CD4-positive, alpha-beta memory T cell (primary cell): ENCODE measurements around the gene UBAP2L. TPM values are rescaled to one million over a fixed set of nuclear protein-coding genes. Genes with fewer than 3 reads are reported as not detected.
"Not testable (repeated sequence)": the region's sequence is repeated elsewhere in the genome, so short reads cannot be mapped to it uniquely, and the experiment has no call there.

Experiments
- CTCF ChIA-PET: fragments of 350-600 bp; sonication (Branson Sonifier 250); formaldehyde crosslinking; loops from one replicate; lab custom pipeline; 2021; ENCODE audit warnings: inconsistent platforms; ENCODE audit not compliant: partially characterized antibody; lab: Charles Lee
- POLR2A ChIA-PET: fragments of 350-600 bp; sonication (Branson Sonifier 250); formaldehyde crosslinking; loops from one replicate; lab custom pipeline; 2021; ENCODE audit not compliant: partially characterized antibody; lab: Charles Lee
- DNase-seq, 5 donors: peaks; one replicate each; pipeline versions ENCODE4 v3.0.0 to v3.0.0-alpha.2; 2020 to 2022; ENCODE audit warnings: mixed read lengths in 1 of 5
- H3K27ac ChIP-seq: one replicate; pipeline ENCODE4 v1.7.0; 2013; ENCODE audit warnings: low read depth, low read length
- H3K27me3 ChIP-seq: 2 replicates; pipeline ENCODE4 v1.7.0; 2013; ENCODE audit warnings: mild to moderate bottlenecking, low read length, moderate library complexity; ENCODE audit not compliant: insufficient read depth
- H3K36me3 ChIP-seq: 2 replicates; pipeline ENCODE4 v1.7.0; 2013; ENCODE audit warnings: mild to moderate bottlenecking, low read length, moderate library complexity; ENCODE audit not compliant: insufficient read depth
- H3K4me1 ChIP-seq: 2 replicates; pipeline ENCODE4 v1.7.0; 2013; ENCODE audit warnings: mild to moderate bottlenecking, low read length, moderate library complexity; ENCODE audit not compliant: insufficient read depth
- H3K4me3 ChIP-seq, 2 donors: one replicate each; pipeline ENCODE4 v1.7.0; 2013; ENCODE audit warnings: low read length in 2 of 2, mild to moderate bottlenecking in 1 of 2
- H3K9me3 ChIP-seq, 2 donors: one replicate each; pipeline ENCODE4 v1.7.0; 2013; ENCODE audit warnings: low read length in 2 of 2, control low read depth in 1 of 2; ENCODE audit not compliant: control insufficient read depth in 1 of 2
- H3K27ac Mint-ChIP-seq, 7 donors: one replicate each; pipeline ENCODE4 v1.8.0; 2020 to 2021; ENCODE audit warnings: mixed read lengths in 7 of 7, mild to moderate bottlenecking in 6 of 7, inconsistent platforms in 3 of 7, moderate library complexity in 3 of 7
- H3K27me3 Mint-ChIP-seq, 2 donors: one replicate each; pipeline ENCODE4 v1.8.0; 2020 to 2021; ENCODE audit warnings: mixed read lengths in 2 of 2
- H3K36me3 Mint-ChIP-seq, 2 donors: one replicate each; pipeline ENCODE4 v1.8.0; 2020 to 2021; ENCODE audit warnings: mixed read lengths in 2 of 2, inconsistent platforms in 1 of 2, mild to moderate bottlenecking in 1 of 2
- H3K4me1 Mint-ChIP-seq, 4 donors: one replicate each; pipeline ENCODE4 v1.8.0; 2020 to 2021; ENCODE audit warnings: mixed read lengths in 4 of 4, mild to moderate bottlenecking in 1 of 4
- H3K4me3 Mint-ChIP-seq, 8 donors: one replicate each; pipeline ENCODE4 v1.8.0; 2020 to 2021; ENCODE audit warnings: mixed read lengths in 8 of 8, mild to moderate bottlenecking in 7 of 8, moderate library complexity in 6 of 8, inconsistent platforms in 3 of 8
- H3K9me3 Mint-ChIP-seq, 8 donors: one replicate each; pipeline ENCODE4 v1.8.0; 2020 to 2021; ENCODE audit warnings: mixed read lengths in 8 of 8, mild to moderate bottlenecking in 5 of 8, inconsistent platforms in 3 of 8, moderate library complexity in 1 of 8
- intact Hi-C: fragments of 100-400 bp; cut with micrococcal nuclease; formaldehyde crosslinking; loops from one replicate; pipeline ENCODE4 v1.15.1; 2023
- polyA plus RNA-seq, 2 donors: library from polyadenylated mRNA; unstranded; fragments of 300-500 nt; fragmentation: Illumina TruSeq; gene quantifications; one replicate each; pipeline ENCODE4 v1.2.3, GENCODE V29; 2021
- total RNA-seq, 2 experiments: library from RNA; stranded (reverse); gene quantifications; one replicate each; pipeline ENCODE4 v1.2.3, GENCODE V29; 2021

UBAP2L gene
- total and polyA plus RNA-seq, 4 experiments from 2014 or later = 33.5 to 189 (median 127) TPM

GRCh38 chr1:154307670-154308270, 87.0 kb downstream of the UBAP2L start:
- peaks cover 13% of the 10 kb centered on the region for H3K4me1 ChIP-seq
- H3K4me3 ChIP-seq, H3K27me3 ChIP-seq, H3K27ac ChIP-seq, DNase-seq, H3K27me3 Mint-ChIP-seq, H3K9me3 Mint-ChIP-seq, H3K9me3 ChIP-seq, H3K36me3 ChIP-seq, H3K36me3 Mint-ChIP-seq, intact Hi-C loops: not testable (repeated sequence)
- H3K4me1 Mint-ChIP-seq = peaks cover 7 to 12% (median 12%) of the 10 kb centered on the region in 4 donors
- peak overlapping the region in 6 of 7 donors; percentile 48 to 79 (median 70) for H3K27ac Mint-ChIP-seq
- ChIA-PET POLR2A (interaction anchor here (0.6 to 1.4 kb wide), 4 partner anchors 21 to 700 kb away, joined by 3 to 6 read pairs (median 3); no protein-coding TSS in a partner anchor), CTCF (interaction anchor here (1.1 to 4.2 kb wide), 3 partner anchors 10 to 29 kb away, joined by 3 to 14 read pairs (median 3); no protein-coding TSS in a partner anchor)
- peak overlapping the region in 1 of 8 donors; percentile 16 for H3K4me3 Mint-ChIP-seq

GRCh38 chr1:154309136-154309535, 88.4 kb downstream of the UBAP2L start:
- H3K9me3 ChIP-seq, intact Hi-C loops, H3K27me3 Mint-ChIP-seq, H3K27me3 ChIP-seq, H3K9me3 Mint-ChIP-seq, H3K36me3 ChIP-seq, H3K4me3 Mint-ChIP-seq, H3K36me3 Mint-ChIP-seq, H3K27ac ChIP-seq, H3K27ac Mint-ChIP-seq, POLR2A ChIA-PET, DNase-seq, CTCF ChIA-PET, H3K4me3 ChIP-seq: not testable (repeated sequence)
- peaks cover 7 to 12% (median 12%) of the 10 kb centered on the region in 4 donors for H3K4me1 Mint-ChIP-seq
- peaks cover 13% of the 10 kb centered on the region for H3K4me1 ChIP-seq

- H3K4me3 Mint-ChIP-seq, H3K27ac Mint-ChIP-seq, intact Hi-C loops, POLR2A ChIA-PET, H3K36me3 ChIP-seq, H3K27ac ChIP-seq, H3K9me3 ChIP-seq, CTCF ChIA-PET, DNase-seq, H3K27me3 Mint-ChIP-seq, H3K4me3 ChIP-seq, H3K27me3 ChIP-seq, H3K36me3 Mint-ChIP-seq: not testable (repeated sequence)
- Mint-ChIP-seq H3K4me1 (peaks cover 7 to 11% (median 11%) of the 10 kb centered on the region in 4 donors), H3K9me3 (peaks cover 0 to 12% (median 3%) of the 10 kb centered on the region in 8 donors)
- H3K4me1 ChIP-seq = peaks cover 10% of the 10 kb centered on the region
Observed at GRCh38 chr1:154312229-154313065, 91.7 kb downstream of the UBAP2L start.

GRCh38 chr1:154313066-154313356, 92.3 kb downstream of the UBAP2L start:
- H3K27me3 Mint-ChIP-seq = no peaks in the 10 kb centered on the region
- H3K4me1 ChIP-seq = peaks cover 4% of the 10 kb centered on the region
- no peaks in the 10 kb centered on the region for H3K36me3 ChIP-seq
- no peak overlapping the region for H3K27ac ChIP-seq
- no peaks in the 10 kb centered on the region for H3K9me3 ChIP-seq
- H3K4me3 ChIP-seq = no peak overlapping the region
- peaks cover 0 to 17% (median 5%) of the 10 kb centered on the region in 8 donors for H3K9me3 Mint-ChIP-seq
- DNase-seq = no peak
- POLR2A ChIA-PET = no interaction called here
- no peaks in the 10 kb centered on the region for H3K27me3 ChIP-seq
- no peaks in the 10 kb centered on the region for H3K36me3 Mint-ChIP-seq
- no peak overlapping the region for H3K4me3 Mint-ChIP-seq
- intact Hi-C loops = no loop called here
- peak overlapping the region in 1 of 7 donors; percentile 18 for H3K27ac Mint-ChIP-seq
- H3K4me1 Mint-ChIP-seq = peaks cover 4 to 5% (median 5%) of the 10 kb centered on the region in 4 donors
- CTCF ChIA-PET = no interaction called here

GRCh38 chr1:154314226-154314625, 93.5 kb downstream of the UBAP2L start:
- H3K27ac ChIP-seq, H3K4me3 ChIP-seq, H3K27me3 ChIP-seq, intact Hi-C loops, H3K27me3 Mint-ChIP-seq, DNase-seq, H3K27ac Mint-ChIP-seq, H3K4me1 Mint-ChIP-seq, H3K4me3 Mint-ChIP-seq, H3K4me1 ChIP-seq, H3K36me3 Mint-ChIP-seq, H3K9me3 ChIP-seq, H3K36me3 ChIP-seq: not testable (repeated sequence)
- CTCF ChIA-PET = interaction anchor here (1.5 to 2.4 kb wide), 2 partner anchors 10 to 29 kb away, joined by 5 to 6 read pairs; no protein-coding TSS in a partner anchor
- POLR2A ChIA-PET = interaction anchor here (0.9 kb wide), 1 partner anchor 12 kb away, joined by 3 read pairs; no protein-coding TSS in a partner anchor
- peaks cover 0 to 19% (median 5%) of the 10 kb centered on the region in 8 donors for H3K9me3 Mint-ChIP-seq

- no peaks in the 10 kb centered on the region for H3K9me3 ChIP-seq
- Mint-ChIP-seq H3K27me3 (no peaks in the 10 kb centered on the region), H3K36me3 (no peaks in the 10 kb centered on the region), H3K4me1 (no peaks in the 10 kb centered on the region), H3K9me3 (peaks cover 0 to 19% (median 5%) of the 10 kb centered on the region in 8 donors), H3K4me3 (no peak overlapping the region), H3K27ac (no peak overlapping the region)
- ChIA-PET POLR2A (interaction anchor here (0.9 kb wide), 1 partner anchor 44 kb away, joined by 3 read pairs; the partner anchor contains the start of gene HAX1), CTCF (no interaction called here)
- DNase-seq = no peak
- H3K36me3 ChIP-seq = no peaks in the 10 kb centered on the region
- intact Hi-C loops = no loop called here
- H3K4me1 ChIP-seq = no peaks in the 10 kb centered on the region
- no peak overlapping the region for H3K27ac ChIP-seq
- no peaks in the 10 kb centered on the region for H3K27me3 ChIP-seq
- H3K4me3 ChIP-seq = no peak overlapping the region
Observed at GRCh38 chr1:154316704-154317103, 95.9 kb downstream of the UBAP2L start.

- intact Hi-C loops = no loop called here
- H3K27me3 Mint-ChIP-seq = no peaks in the 10 kb centered on the region
- POLR2A ChIA-PET = interaction anchor here (0.8 kb wide), 1 partner anchor 24 kb away, joined by 5 read pairs; no protein-coding TSS in a partner anchor
Observed at GRCh38 chr1:154318386-154318785, 97.6 kb downstream of the UBAP2L start.

More at GRCh38 chr1:154318386-154318785, 97.6 kb downstream of the UBAP2L start:
- H3K9me3 ChIP-seq = no peaks in the 10 kb centered on the region
- Mint-ChIP-seq H3K27ac (no peak overlapping the region), H3K4me1 (no peaks in the 10 kb centered on the region), H3K36me3 (no peaks in the 10 kb centered on the region), H3K9me3 (peaks cover 0 to 19% (median 5%) of the 10 kb centered on the region in 8 donors), H3K4me3 (no peak overlapping the region)
- H3K4me3 ChIP-seq = no peak overlapping the region
- CTCF ChIA-PET = interaction anchor here (0.9 to 1.3 kb wide), 2 partner anchors 10 to 16 kb away, joined by 3 to 4 read pairs; no protein-coding TSS in a partner anchor
- no peak for DNase-seq
- H3K4me1 ChIP-seq = no peaks in the 10 kb centered on the region
- H3K27ac ChIP-seq = no peak overlapping the region
- H3K27me3 ChIP-seq = no peaks in the 10 kb centered on the region
- no peaks in the 10 kb centered on the region for H3K36me3 ChIP-seq
